GM13977 (cell line): ENCODE results near the gene PRKAR1B.

Experiments
- DNase-seq: peaks from one replicate; pipeline ENCODE4 v3.0.0; 2012; ENCODE audit warnings: low spot score
- CTCF ChIP-seq: IDR thresholded peaks from 2 replicates; pipeline ENCODE4 v1.5.1; 2012; ENCODE audit warnings: mild to moderate bottlenecking, control low read depth; ENCODE audit not compliant: insufficient read depth; ENCODE audit errors: extremely low read depth, missing control alignments
- in situ Hi-C: fragments of 300-500 bp; cut with MboI; formaldehyde crosslinking; loops from one replicate; pipeline ENCODE4 v1.12.0; 2022; ENCODE audit warnings: low sequenced_read_pairs, low pct_unique_long_range_greater_than_20kb, mixed read lengths, inconsistent platforms; ENCODE audit not compliant: unreplicated experiment

The PRKAR1B gene

GRCh38 chr7:591856-592628 lies 135.0 kb downstream of the PRKAR1B start:
- no peak for DNase-seq
- no peak for TF ChIP-seq CTCF
- in situ Hi-C loops = no loop called here

- no peak for DNase-seq
- TF ChIP-seq CTCF = no peak
- in situ Hi-C loops = no loop called here
Measured at GRCh38 chr7:590731-591551, 136.1 kb downstream of the PRKAR1B start.

GRCh38 chr7:589781-590575 lies 137.1 kb downstream of the PRKAR1B start:
- in situ Hi-C loops = no loop called here
- TF ChIP-seq CTCF = no peak

DNA sequence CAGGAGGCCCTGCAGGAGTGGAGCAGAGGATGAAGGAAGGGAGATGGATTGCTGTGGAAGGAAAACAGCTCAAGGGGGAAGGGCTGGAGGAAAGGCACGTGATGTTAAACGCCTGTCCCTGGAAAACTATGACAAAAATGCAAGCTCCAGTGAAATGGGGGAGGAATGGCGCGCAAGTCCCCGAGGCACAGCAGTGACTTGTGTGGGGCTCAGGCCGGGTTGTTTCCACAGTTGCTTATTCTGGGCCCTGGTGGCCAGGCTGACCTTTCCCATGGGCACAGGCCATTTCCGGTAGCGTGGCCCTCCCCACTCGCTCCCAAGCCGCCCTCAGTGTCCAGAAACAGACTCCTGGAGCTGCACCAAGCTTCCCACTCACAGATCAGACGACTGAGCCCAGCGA lies 139.3 kb downstream of the PRKAR1B start:
- in situ Hi-C loops = no loop called here
- TF ChIP-seq CTCF = no peak
- DNase-seq = no peak

More at GRCh38 chr7:589781-590575, 137.1 kb downstream of the PRKAR1B start:
- DNase-seq = no peak

- TF ChIP-seq CTCF = no peak
- no peak for DNase-seq
- in situ Hi-C loops = no loop called here
Measured at GRCh38 chr7:586494-586893, 140.6 kb downstream of the PRKAR1B start.

GRCh38 chr7:585873-586272 lies 141.2 kb downstream of the PRKAR1B start:
- no peak for DNase-seq
- in situ Hi-C loops = no loop called here
- no peak for TF ChIP-seq CTCF
